ENCODE results near the gene B4GALNT3.

B4GALNT3 gene

DNA sequence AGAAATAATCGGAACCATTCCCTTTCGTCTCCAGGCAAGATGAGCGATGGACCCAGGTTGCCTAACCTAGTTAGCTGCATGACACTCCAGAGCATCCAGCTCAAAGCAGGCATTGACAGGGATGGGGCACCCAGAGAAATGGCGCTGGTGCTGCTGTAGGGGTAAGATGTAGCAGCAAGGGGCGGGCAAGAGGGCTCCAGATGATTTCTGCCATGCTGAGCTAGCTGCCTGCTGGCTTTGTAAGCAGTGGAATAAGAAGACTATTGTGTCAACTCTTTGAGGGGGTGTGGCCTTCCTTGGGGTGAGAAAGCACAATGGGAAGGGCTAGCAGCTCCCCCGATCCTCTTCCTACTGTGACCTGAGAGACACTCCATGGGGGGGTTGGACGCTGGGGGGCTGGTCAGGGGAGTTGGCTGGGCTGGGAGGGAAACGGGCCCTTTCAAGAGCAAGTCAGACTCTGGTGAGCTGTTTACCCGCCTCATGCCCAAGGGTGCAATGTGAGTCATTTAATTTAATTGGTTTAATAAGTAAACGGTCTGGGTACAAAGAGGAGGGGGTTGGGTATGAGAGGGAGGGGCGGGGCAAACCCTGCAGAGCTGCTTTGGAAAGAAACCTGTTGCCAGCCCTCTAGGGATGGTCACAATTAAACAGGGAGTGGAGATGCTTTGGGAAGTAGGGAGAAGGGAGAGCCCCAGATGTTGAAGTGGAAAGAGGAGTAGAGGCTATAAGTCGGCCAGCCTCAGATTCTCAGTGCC, 50.5 kb downstream of the B4GALNT3 start:
- no peaks in the 10 kb centered on the region for H3K27me3 ChIP-seq (ENCODE audit: low read depth, low read length)
- no peaks in the 10 kb centered on the region for H3K9me3 ChIP-seq (ENCODE audit: control insufficient read depth in 1 of 2, low read length in 2 of 2)
- peaks cover 0 to 3% of the 10 kb centered on the region in 2 donors for H3K4me1 ChIP-seq (ENCODE audit: control insufficient read depth in 1 of 2, insufficient read depth in 2 of 2, low read length in 2 of 2)
- no peak overlapping the region for H3K4me3 ChIP-seq (ENCODE audit: low read depth in 1 of 2, low read length in 2 of 2)
- no peaks in the 10 kb centered on the region for H3K36me3 ChIP-seq (ENCODE audit: control insufficient read depth in 1 of 2, insufficient read depth in 2 of 2, low read length in 2 of 2)
- H3K27ac ChIP-seq (ENCODE audit: low read length), result no peak overlapping the region

DNA sequence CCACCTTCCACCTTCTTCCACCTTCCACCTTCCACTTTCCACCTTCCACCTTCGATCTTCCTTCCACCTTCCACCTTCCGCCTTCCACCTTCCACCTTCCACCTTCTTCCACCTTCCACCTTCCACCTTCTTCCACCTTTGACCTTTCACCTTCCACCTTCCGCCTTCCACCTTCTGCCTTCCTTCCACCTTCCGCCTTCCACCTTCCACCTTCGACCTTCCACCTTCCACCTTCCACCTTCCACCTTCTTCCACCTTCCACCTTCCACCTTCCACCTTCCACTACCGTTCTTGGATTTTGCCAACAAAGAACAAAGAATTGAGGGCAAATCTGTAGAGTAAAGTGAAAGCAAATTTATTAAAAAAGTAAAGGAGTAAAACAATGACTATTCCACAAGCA, 53.2 kb downstream of the B4GALNT3 start:
- Histone ChIP-seq H3K4me3 (ENCODE audit: low read depth in 1 of 2, low read length in 2 of 2) (no peak overlapping the region), H3K4me1 (ENCODE audit: control insufficient read depth in 1 of 2, insufficient read depth in 2 of 2, low read length in 2 of 2) (peaks cover 0 to 3% of the 10 kb centered on the region in 2 donors), H3K36me3 (ENCODE audit: control insufficient read depth in 1 of 2, insufficient read depth in 2 of 2, low read length in 2 of 2) (no peaks in the 10 kb centered on the region), H3K9me3 (ENCODE audit: control insufficient read depth in 1 of 2, low read length in 2 of 2) (no peaks in the 10 kb centered on the region), H3K27ac (ENCODE audit: low read length) (no peak overlapping the region), H3K27me3 (ENCODE audit: low read depth, low read length) (no peaks in the 10 kb centered on the region)

GRCh38 chr12:513446-513845, 53.7 kb downstream of the B4GALNT3 start:
- peaks cover 0 to 3% of the 10 kb centered on the region in 2 donors for H3K4me1 ChIP-seq (ENCODE audit: control insufficient read depth in 1 of 2, insufficient read depth in 2 of 2, low read length in 2 of 2)
- H3K4me3 ChIP-seq (ENCODE audit: low read depth in 1 of 2, low read length in 2 of 2), result no peak overlapping the region
- H3K9me3 ChIP-seq (ENCODE audit: control insufficient read depth in 1 of 2, low read length in 2 of 2), result no peaks in the 10 kb centered on the region
- no peaks in the 10 kb centered on the region for H3K27me3 ChIP-seq (ENCODE audit: low read depth, low read length)
- no peak overlapping the region for H3K27ac ChIP-seq (ENCODE audit: low read length)
- H3K36me3 ChIP-seq (ENCODE audit: control insufficient read depth in 1 of 2, insufficient read depth in 2 of 2, low read length in 2 of 2), result no peaks in the 10 kb centered on the region

GRCh38 chr12:517538-517937, 57.8 kb downstream of the B4GALNT3 start:
- Histone ChIP-seq H3K9me3 (ENCODE audit: control insufficient read depth in 1 of 2, low read length in 2 of 2) (no peaks in the 10 kb centered on the region), H3K36me3 (ENCODE audit: control insufficient read depth in 1 of 2, insufficient read depth in 2 of 2, low read length in 2 of 2) (no peaks in the 10 kb centered on the region), H3K4me1 (ENCODE audit: control insufficient read depth in 1 of 2, insufficient read depth in 2 of 2, low read length in 2 of 2) (no peaks in the 10 kb centered on the region), H3K27ac (ENCODE audit: low read length) (no peak overlapping the region), H3K4me3 (ENCODE audit: low read depth in 1 of 2, low read length in 2 of 2) (no peak overlapping the region), H3K27me3 (ENCODE audit: low read depth, low read length) (no peaks in the 10 kb centered on the region)

- H3K27me3 ChIP-seq (ENCODE audit: low read depth, low read length), result no peaks in the 10 kb centered on the region
- no peaks in the 10 kb centered on the region for H3K36me3 ChIP-seq (ENCODE audit: control insufficient read depth in 1 of 2, insufficient read depth in 2 of 2, low read length in 2 of 2)
- H3K9me3 ChIP-seq (ENCODE audit: control insufficient read depth in 1 of 2, low read length in 2 of 2), result no peaks in the 10 kb centered on the region
- no peak overlapping the region for H3K4me3 ChIP-seq (ENCODE audit: low read depth in 1 of 2, low read length in 2 of 2)
- no peaks in the 10 kb centered on the region for H3K4me1 ChIP-seq (ENCODE audit: control insufficient read depth in 1 of 2, insufficient read depth in 2 of 2, low read length in 2 of 2)
- H3K27ac ChIP-seq (ENCODE audit: low read length), result no peak overlapping the region
These were observed 60.4 kb downstream of the B4GALNT3 start for GRCh38 chr12:520119-520518.

DNA sequence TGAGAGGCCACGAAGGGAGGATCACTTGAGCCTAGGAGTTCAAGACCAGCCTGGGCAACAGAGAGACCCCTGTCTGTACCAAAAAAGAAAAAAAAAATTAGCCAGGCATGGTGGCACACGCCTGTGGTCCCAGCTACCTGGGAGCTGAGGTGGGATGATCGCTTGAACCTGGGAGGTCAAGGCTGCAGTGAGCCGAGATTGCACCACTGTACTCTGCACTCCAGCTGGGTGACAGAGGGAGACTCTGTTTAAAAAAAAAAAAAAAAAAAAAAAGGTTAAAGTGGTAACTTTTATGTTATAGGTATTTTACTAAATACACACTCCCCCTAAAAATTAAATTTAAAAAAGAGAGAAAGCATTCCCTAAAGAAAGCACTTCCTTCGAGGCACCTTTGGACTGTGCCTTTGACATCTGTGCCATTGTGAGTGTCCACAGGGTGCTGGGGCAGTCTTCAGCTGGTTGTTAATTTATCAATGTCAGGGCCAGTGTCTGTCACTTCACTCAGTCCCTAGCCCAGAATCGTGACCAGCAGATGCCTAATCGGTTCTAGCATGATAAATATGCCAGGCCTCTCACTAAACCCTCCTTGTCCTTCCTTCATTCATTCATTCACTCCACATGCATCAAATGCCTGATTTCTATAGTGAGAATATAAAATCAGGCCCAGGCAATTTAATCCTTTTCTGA, 63.1 kb downstream of the B4GALNT3 start:
- H3K36me3 ChIP-seq (ENCODE audit: control insufficient read depth in 1 of 2, insufficient read depth in 2 of 2, low read length in 2 of 2), result no peaks in the 10 kb centered on the region
- H3K27me3 ChIP-seq (ENCODE audit: low read depth, low read length), result no peaks in the 10 kb centered on the region
- H3K4me1 ChIP-seq (ENCODE audit: control insufficient read depth in 1 of 2, insufficient read depth in 2 of 2, low read length in 2 of 2), result no peaks in the 10 kb centered on the region
- H3K27ac ChIP-seq (ENCODE audit: low read length), result no peak overlapping the region
- H3K9me3 ChIP-seq (ENCODE audit: control insufficient read depth in 1 of 2, low read length in 2 of 2), result no peaks in the 10 kb centered on the region
- H3K4me3 ChIP-seq (ENCODE audit: low read depth in 1 of 2, low read length in 2 of 2), result no peak overlapping the region

DNA sequence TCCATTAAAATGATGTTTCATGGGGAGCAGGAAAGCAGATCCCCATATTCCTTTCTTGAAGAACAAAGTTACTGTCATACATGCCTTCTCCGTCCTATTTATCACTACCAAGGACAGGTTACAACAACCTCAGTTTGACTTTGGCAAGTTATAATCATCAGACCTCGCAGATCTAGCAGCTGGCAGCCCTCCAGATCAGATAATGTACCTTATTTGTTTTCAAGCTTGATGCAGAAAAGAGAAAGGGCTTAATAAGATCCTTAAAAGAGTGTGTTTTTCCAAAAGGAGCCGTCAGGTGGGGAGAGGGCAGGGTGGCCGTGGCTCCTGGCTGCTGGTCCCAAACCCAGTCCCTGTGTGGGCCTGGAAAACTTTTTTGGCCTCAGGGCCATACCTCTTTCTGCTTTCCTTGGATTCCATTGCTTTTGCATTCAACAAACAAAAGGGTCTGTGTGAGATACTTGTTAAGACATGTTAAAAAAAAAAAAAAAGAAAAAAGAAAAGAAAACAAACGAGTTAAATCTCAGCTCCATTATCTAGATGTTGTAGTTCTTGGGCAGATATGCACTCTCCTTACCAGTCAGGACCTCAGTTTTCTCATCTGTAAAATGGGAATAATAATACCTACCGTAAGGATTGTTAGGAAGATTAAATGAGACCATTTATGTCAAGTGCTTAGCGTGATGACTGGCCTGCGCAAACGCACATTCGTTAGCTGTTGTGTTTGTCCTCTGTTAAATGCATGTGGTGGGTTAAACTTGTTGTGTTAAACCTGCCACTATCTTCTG, 64.6 kb downstream of the B4GALNT3 start:
- Histone ChIP-seq H3K27ac (ENCODE audit: low read length) (no peak overlapping the region), H3K27me3 (ENCODE audit: low read depth, low read length) (no peaks in the 10 kb centered on the region), H3K36me3 (ENCODE audit: control insufficient read depth in 1 of 2, insufficient read depth in 2 of 2, low read length in 2 of 2) (no peaks in the 10 kb centered on the region), H3K4me3 (ENCODE audit: low read depth in 1 of 2, low read length in 2 of 2) (no peak overlapping the region), H3K9me3 (ENCODE audit: control insufficient read depth in 1 of 2, low read length in 2 of 2) (no peaks in the 10 kb centered on the region), H3K4me1 (ENCODE audit: control insufficient read depth in 1 of 2, insufficient read depth in 2 of 2, low read length in 2 of 2) (no peaks in the 10 kb centered on the region)

DNA sequence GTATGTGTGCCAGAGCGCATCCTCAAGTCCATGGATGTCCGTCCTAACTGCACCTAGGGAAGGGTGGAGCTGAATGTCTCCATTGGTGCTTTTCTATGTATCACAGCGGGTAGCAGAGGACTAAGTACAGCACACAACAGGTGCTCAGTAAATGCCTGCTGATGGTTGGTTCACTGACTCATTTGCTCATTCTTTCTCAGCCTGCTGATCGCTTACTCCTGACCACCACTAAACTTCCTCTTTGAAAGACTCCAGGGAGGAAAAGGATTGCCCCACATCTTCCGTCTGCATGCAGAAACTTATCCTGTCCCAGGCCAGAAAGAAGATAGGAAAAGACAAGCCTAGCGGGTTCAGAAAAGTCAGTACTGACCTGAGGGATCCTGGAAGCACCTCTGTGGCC, 66.3 kb downstream of the B4GALNT3 start:
- H3K27me3 ChIP-seq (ENCODE audit: low read depth, low read length), result no peaks in the 10 kb centered on the region
- H3K9me3 ChIP-seq (ENCODE audit: control insufficient read depth in 1 of 2, low read length in 2 of 2), result no peaks in the 10 kb centered on the region
- H3K4me3 ChIP-seq (ENCODE audit: low read depth in 1 of 2, low read length in 2 of 2), result no peak overlapping the region
- H3K27ac ChIP-seq (ENCODE audit: low read length), result no peak overlapping the region
- H3K36me3 ChIP-seq (ENCODE audit: control insufficient read depth in 1 of 2, insufficient read depth in 2 of 2, low read length in 2 of 2), result no peaks in the 10 kb centered on the region
- no peaks in the 10 kb centered on the region for H3K4me1 ChIP-seq (ENCODE audit: control insufficient read depth in 1 of 2, insufficient read depth in 2 of 2, low read length in 2 of 2)

- no peak overlapping the region for H3K27ac ChIP-seq (ENCODE audit: low read length)
- no peaks in the 10 kb centered on the region for H3K4me1 ChIP-seq (ENCODE audit: control insufficient read depth in 1 of 2, insufficient read depth in 2 of 2, low read length in 2 of 2)
- H3K4me3 ChIP-seq (ENCODE audit: low read depth in 1 of 2, low read length in 2 of 2), result no peak overlapping the region
- peaks cover 4% of the 10 kb centered on the region in 2 donors for H3K9me3 ChIP-seq (ENCODE audit: control insufficient read depth in 1 of 2, low read length in 2 of 2)
- no peaks in the 10 kb centered on the region for H3K27me3 ChIP-seq (ENCODE audit: low read depth, low read length)
- H3K36me3 ChIP-seq (ENCODE audit: control insufficient read depth in 1 of 2, insufficient read depth in 2 of 2, low read length in 2 of 2), result no peaks in the 10 kb centered on the region
These were observed 67.5 kb downstream of the B4GALNT3 start for GRCh38 chr12:527241-527640.

DNA sequence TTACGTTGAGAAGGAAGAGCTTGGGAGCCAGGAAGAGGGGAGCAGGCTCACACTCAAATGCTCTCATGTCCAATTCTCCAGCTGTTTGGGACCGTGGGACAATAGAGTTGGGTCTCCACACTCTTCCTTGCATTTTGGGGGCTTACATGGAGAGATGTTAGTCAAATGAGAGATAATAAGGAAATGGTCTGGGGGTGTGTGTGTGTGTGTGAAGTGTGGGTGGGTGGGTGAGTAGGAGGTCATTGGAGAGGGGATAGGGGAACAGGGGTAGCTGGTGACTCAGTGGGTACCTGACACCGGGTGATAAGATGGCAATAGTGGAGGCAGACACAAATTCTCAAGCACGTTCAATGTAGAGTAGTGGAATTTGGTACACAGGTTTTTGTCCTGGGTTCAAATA, 68.0 kb downstream of the B4GALNT3 start:
- H3K27ac ChIP-seq (ENCODE audit: low read length), result no peak overlapping the region
- H3K4me3 ChIP-seq (ENCODE audit: low read depth in 1 of 2, low read length in 2 of 2), result no peak overlapping the region
- H3K27me3 ChIP-seq (ENCODE audit: low read depth, low read length), result no peaks in the 10 kb centered on the region
- H3K36me3 ChIP-seq (ENCODE audit: control insufficient read depth in 1 of 2, insufficient read depth in 2 of 2, low read length in 2 of 2), result no peaks in the 10 kb centered on the region
- H3K9me3 ChIP-seq (ENCODE audit: control insufficient read depth in 1 of 2, low read length in 2 of 2), result peaks cover 6 to 9% of the 10 kb centered on the region in 2 donors
- no peaks in the 10 kb centered on the region for H3K4me1 ChIP-seq (ENCODE audit: control insufficient read depth in 1 of 2, insufficient read depth in 2 of 2, low read length in 2 of 2)

GRCh38 chr12:530308-530707, 70.6 kb downstream of the B4GALNT3 start:
- Histone ChIP-seq H3K4me1 (ENCODE audit: control insufficient read depth in 1 of 2, insufficient read depth in 2 of 2, low read length in 2 of 2) (no peaks in the 10 kb centered on the region), H3K27me3 (ENCODE audit: low read depth, low read length) (no peaks in the 10 kb centered on the region), H3K36me3 (ENCODE audit: control insufficient read depth in 1 of 2, insufficient read depth in 2 of 2, low read length in 2 of 2) (no peaks in the 10 kb centered on the region), H3K9me3 (ENCODE audit: control insufficient read depth in 1 of 2, low read length in 2 of 2) (peaks cover 6 to 10% of the 10 kb centered on the region in 2 donors), H3K27ac (ENCODE audit: low read length) (no peak overlapping the region), H3K4me3 (ENCODE audit: low read depth in 1 of 2, low read length in 2 of 2) (no peak overlapping the region)
